ENCODE results near the gene MAPT.

Gene MAPT

GRCh38 chr17:45975640-45976295 is 81.4 kb downstream of the MAPT start:
- no peak for DNase-seq

- no peak for DNase-seq
Measured at GRCh38 chr17:45976391-45976754, 82.0 kb downstream of the MAPT start.

- DNase-seq = no peak
Measured at GRCh38 chr17:45976755-45977505, 82.6 kb downstream of the MAPT start.

GRCh38 chr17:45977506-45977824 is 83.1 kb downstream of the MAPT start:
- no peak for DNase-seq

- DNase-seq = no peak
Measured at GRCh38 chr17:45977976-45978626, 83.7 kb downstream of the MAPT start.

GRCh38 chr17:45979137-45979536 is 84.8 kb downstream of the MAPT start:
- no peak for DNase-seq

GRCh38 chr17:45980855-45981254 is 86.5 kb downstream of the MAPT start:
- DNase-seq = no peak

- no peak for DNase-seq
Measured at GRCh38 chr17:45981306-45981705, 87.0 kb downstream of the MAPT start.

- DNase-seq = no peak
Measured at GRCh38 chr17:45982791-45983613, 88.6 kb downstream of the MAPT start.

GRCh38 chr17:45983614-45984310 is 89.4 kb downstream of the MAPT start:
- no peak for DNase-seq

GRCh38 chr17:45984368-45984767 is 90.0 kb downstream of the MAPT start:
- DNase-seq = no peak

- no peak for DNase-seq
Measured at GRCh38 chr17:45985447-45985846, 91.1 kb downstream of the MAPT start.

GRCh38 chr17:45986056-45986455 is 91.7 kb downstream of the MAPT start:
- DNase-seq = no peak

- DNase-seq = no peak
Measured at GRCh38 chr17:45987706-45988105, 93.4 kb downstream of the MAPT start.

GRCh38 chr17:45989759-45990158 is 95.4 kb downstream of the MAPT start:
- no peak for DNase-seq

- no peak for DNase-seq
Measured at GRCh38 chr17:45990886-45991285, 96.5 kb downstream of the MAPT start.

- DNase-seq = no peak
Measured at GRCh38 chr17:45991341-45991740, 97.0 kb downstream of the MAPT start.

GRCh38 chr17:45992175-45992574 is 97.8 kb downstream of the MAPT start:
- DNase-seq = no peak

- no peak for DNase-seq
Measured at GRCh38 chr17:45992904-45993303, 98.5 kb downstream of the MAPT start.

GRCh38 chr17:45993962-45994627 is 99.7 kb downstream of the MAPT start:
- no peak for DNase-seq

GRCh38 chr17:45994987-45995386 is 100.6 kb downstream of the MAPT start:
- DNase-seq = no peak

GRCh38 chr17:45995627-45996270 is 101.4 kb downstream of the MAPT start:
- DNase-seq = no peak
